ENCODE results near the gene RIC8A.

DNA sequence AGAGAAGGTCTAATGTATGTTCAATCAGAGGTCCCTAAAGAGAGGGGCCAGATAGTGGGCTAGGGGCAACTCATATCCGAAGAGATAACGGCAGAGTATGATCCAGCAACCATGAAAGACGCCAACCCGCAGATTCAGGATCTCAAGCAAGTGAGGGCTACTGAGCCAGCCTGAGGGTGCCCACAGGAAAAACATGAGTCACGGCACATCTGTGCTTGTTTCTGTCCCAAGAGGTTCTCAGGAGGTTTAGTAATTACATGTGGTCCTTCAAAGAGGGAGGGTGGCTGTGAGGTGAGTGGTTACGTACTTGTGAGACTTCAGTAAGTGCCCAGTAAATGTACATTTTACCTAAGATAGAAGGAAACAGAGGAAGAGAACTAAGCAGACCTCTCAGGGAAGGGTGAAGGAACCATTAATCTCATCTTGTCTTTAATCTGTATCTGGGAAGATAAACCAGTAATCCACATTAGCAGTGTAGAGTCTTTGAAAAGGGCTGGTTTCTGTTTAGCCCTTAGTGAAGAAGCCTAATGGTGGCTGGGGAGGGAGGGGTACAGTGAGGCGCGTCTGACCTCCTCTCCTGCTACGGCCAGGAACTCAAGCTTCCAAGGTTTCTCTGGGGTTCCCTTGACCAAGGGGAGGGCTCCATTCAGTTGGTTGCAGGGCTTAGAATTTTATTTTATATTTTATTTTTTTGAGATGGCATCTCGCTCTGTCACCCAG lies 18.4 kb downstream of the RIC8A start:
- TF ChIP-seq CTCF (IDR thresholded peaks at IDR 0.05) (no peak), EP300 (IDR thresholded peaks at IDR 0.05) (no peak)
